H1 (cell line): ENCODE results near the gene LRR1. TPM values are rescaled to one million over a fixed set of nuclear protein-coding genes. Genes with fewer than 3 reads are reported as not detected.
A peak's percentile ranks its signal among the peaks of the same experiment; 100 is the strongest.

Experiments
- CTCF ChIA-PET: fragments of 300-600 bp; sonication (Branson Sonifier 250); formaldehyde crosslinking; loops from one replicate; lab custom pipeline; 2021; ENCODE audit not compliant: partially characterized antibody; lab: Charles Lee
- POLR2A ChIA-PET: fragments of 300-600 bp; sonication (Branson Sonifier 250); formaldehyde crosslinking; loops from one replicate; lab custom pipeline; 2021; ENCODE audit warnings: inconsistent platforms; ENCODE audit not compliant: partially characterized antibody; lab: Charles Lee
- DNase-seq, 2 experiments: peaks; one replicate each; pipeline versions ENCODE4 v3.0.0 to v3.0.0-alpha.2; 2010 to 2022; ENCODE audit warnings: low spot score in 2 of 2, low read depth in 1 of 2, mixed read lengths in 1 of 2
- FAIRE-seq: peaks from 2 replicates; lab custom pipeline; 2011; peaks lifted over from hg19 to GRCh38; lab: Jason Lieb, UNC
- H2AFZ ChIP-seq: 2 replicates; pipeline ENCODE4 v1.8.1; 2012; ENCODE audit warnings: low read length, inconsistent platforms
- H2AK5ac ChIP-seq: 2 replicates; pipeline ENCODE4 v1.6.1; 2013; ENCODE audit warnings: low read depth, low read length
- H2BK120ac ChIP-seq: replicated peaks from 2 replicates; pipeline ENCODE3; 2013; ENCODE audit warnings: low read depth, low read length, inconsistent platforms
- H2BK12ac ChIP-seq: 2 replicates; pipeline ENCODE4 v1.6.1; 2013; ENCODE audit warnings: low read depth, low read length
- H2BK15ac ChIP-seq: 2 replicates; pipeline ENCODE4 v1.6.1; 2013; ENCODE audit warnings: low read length
- H2BK20ac ChIP-seq: 2 replicates; pipeline ENCODE4 v1.6.1; 2013; ENCODE audit warnings: low read length
- H2BK5ac ChIP-seq: 2 replicates; pipeline ENCODE4 v1.6.1; 2013; ENCODE audit warnings: low read depth, low read length
- H3K14ac ChIP-seq: 2 replicates; pipeline ENCODE4 v1.6.1; 2013; ENCODE audit warnings: inconsistent platforms; ENCODE audit not compliant: insufficient read length
- H3K18ac ChIP-seq: 2 replicates; pipeline ENCODE4 v1.6.1; 2013; ENCODE audit warnings: low read length; ENCODE audit errors: extremely low read depth
- H3K23ac ChIP-seq: 2 replicates; pipeline ENCODE4 v1.6.1; 2013; ENCODE audit warnings: inconsistent platforms; ENCODE audit not compliant: insufficient read length
- H3K23me2 ChIP-seq: 2 replicates; pipeline ENCODE4 v1.6.1; 2013; ENCODE audit warnings: low read depth, low read length
- H3K27ac ChIP-seq: 2 replicates; pipeline ENCODE4 v1.6.1; 2011; ENCODE audit warnings: low read depth, low read length, inconsistent platforms
- H3K27me3 ChIP-seq, 4 experiments: replicated peaks in 1 of 4; 1 replicate in 1 of 4; 2 replicates in 3 of 4; pipeline versions ENCODE4 v1.6.1 to v1.8.1; 2011 to 2013; ENCODE audit warnings: low read length in 3 of 4, mild to moderate bottlenecking in 3 of 4, inconsistent platforms in 2 of 4, mixed read lengths in 2 of 4, moderate library complexity in 1 of 4; ENCODE audit not compliant: control insufficient read depth in 3 of 4, insufficient read depth in 3 of 4; ENCODE audit errors: extremely low read depth in 1 of 4
- H3K36me3 ChIP-seq, 4 experiments: 2 replicates each; pipeline versions ENCODE4 v1.6.1 to v1.8.1; 2011 to 2013; ENCODE audit warnings: mild to moderate bottlenecking in 4 of 4, low read length in 3 of 4, moderate library complexity in 2 of 4, control low read depth in 1 of 4, inconsistent platforms in 1 of 4; ENCODE audit not compliant: insufficient read depth in 4 of 4, control insufficient read depth in 2 of 4
- H3K4ac ChIP-seq: replicated peaks from 2 replicates; pipeline ENCODE3; 2013; ENCODE audit warnings: low read length, low read depth, mixed read lengths, inconsistent platforms; ENCODE audit not compliant: insufficient read length
- H3K4me1 ChIP-seq, 4 experiments: replicated peaks in 1 of 4; 1 replicate in 1 of 4; 2 replicates in 3 of 4; pipeline versions ENCODE4 v1.6.1 to v1.8.1; 2011 to 2013; ENCODE audit warnings: low read length in 3 of 4, inconsistent platforms in 2 of 4, mixed read lengths in 1 of 4; ENCODE audit not compliant: insufficient read depth in 4 of 4, control insufficient read depth in 3 of 4
- H3K4me2 ChIP-seq, 2 experiments: 2 replicates each; pipeline versions ENCODE4 v1.6.1 to v1.8.1; 2011 to 2013; ENCODE audit warnings: low read depth in 2 of 2, low read length in 2 of 2, control low read depth in 1 of 2, inconsistent platforms in 1 of 2, mild to moderate bottlenecking in 1 of 2; ENCODE audit not compliant: insufficient read depth in 1 of 2
- H3K4me3 ChIP-seq, 4 experiments: fragments of 200-600, 300-600 bp in 1 of 4; sonication (generic), shearing (Covaris generic), sonication (Bioruptor Twin) in 1 of 4; 2 replicates each; pipeline versions ENCODE4 v1.5.1 to v1.8.1; 2011 to 2016; ENCODE audit warnings: low read length in 4 of 4, low read depth in 3 of 4, control low read depth in 2 of 4, inconsistent platforms in 2 of 4, mild to moderate bottlenecking in 2 of 4, mixed read lengths in 1 of 4, moderate library complexity in 1 of 4; ENCODE audit not compliant: insufficient read depth in 2 of 4; ENCODE audit errors: extremely low read depth in 1 of 4
- H3K56ac ChIP-seq: replicated peaks from 2 replicates; pipeline ENCODE3; 2013; ENCODE audit warnings: low read depth, mild to moderate bottlenecking, mixed read lengths, low read length, inconsistent platforms; ENCODE audit not compliant: insufficient read length
- H3K79me1 ChIP-seq: 2 replicates; pipeline ENCODE4 v1.6.1; 2013; ENCODE audit warnings: low read depth, low read length, control low read depth
- H3K79me2 ChIP-seq, 2 experiments: 2 replicates each; pipeline versions ENCODE4 v1.6.1 to v1.8.1; 2012 to 2013; ENCODE audit warnings: low read length in 2 of 2, mild to moderate bottlenecking in 2 of 2, inconsistent platforms in 1 of 2; ENCODE audit not compliant: insufficient read depth in 2 of 2, control insufficient read depth in 1 of 2
- H3K9ac ChIP-seq, 4 experiments: replicated peaks in 1 of 4; 1 replicate in 1 of 4; 2 replicates in 3 of 4; pipeline versions ENCODE4 v1.6.1 to v1.8.1; 2011 to 2013; ENCODE audit warnings: low read depth in 3 of 4, low read length in 3 of 4, control low read depth in 2 of 4, mild to moderate bottlenecking in 2 of 4, moderate library complexity in 2 of 4, inconsistent platforms in 1 of 4; ENCODE audit errors: extremely low read depth in 1 of 4
- H3K9me3 ChIP-seq, 2 experiments: 2 replicates each; pipeline versions ENCODE4 v1.6.1 to v1.8.1; 2012 to 2013; ENCODE audit warnings: mild to moderate bottlenecking in 2 of 2, moderate library complexity in 2 of 2, control low read depth in 1 of 2, inconsistent platforms in 1 of 2, low read depth in 1 of 2, low read length in 1 of 2, mixed read lengths in 1 of 2; ENCODE audit not compliant: insufficient read depth in 2 of 2
- H4K20me1 ChIP-seq, 2 experiments: replicated peaks in 1 of 2; 2 replicates each; pipeline versions ENCODE3 to v1.8.1; 2011 to 2013; ENCODE audit warnings: inconsistent platforms in 2 of 2, low read length in 2 of 2, mild to moderate bottlenecking in 1 of 2; ENCODE audit not compliant: insufficient read depth in 2 of 2, control insufficient read depth in 1 of 2
- H4K5ac ChIP-seq: 2 replicates; pipeline ENCODE4 v1.6.1; 2013; ENCODE audit warnings: low read length, low read depth, mixed read lengths, inconsistent platforms; ENCODE audit not compliant: insufficient read length
- H4K8ac ChIP-seq: 2 replicates; pipeline ENCODE4 v1.8.0; 2013; ENCODE audit warnings: mild to moderate bottlenecking, moderate library complexity, low read length, inconsistent platforms; ENCODE audit not compliant: insufficient read depth; ENCODE audit errors: extremely low read depth
- H4K91ac ChIP-seq: replicated peaks from 2 replicates; pipeline ENCODE3; 2013; ENCODE audit warnings: low read length, mixed read lengths, inconsistent platforms; ENCODE audit not compliant: insufficient read length
- ATF2 ChIP-seq: IDR thresholded peaks from 2 replicates; pipeline ENCODE4 v1.6.1; 2012; ENCODE audit warnings: low read length, inconsistent platforms
- KDM4A ChIP-seq: IDR thresholded peaks from one replicate; pipeline ENCODE4 v1.7.1; 2012; ENCODE audit warnings: low read depth, mild to moderate bottlenecking, moderate library complexity, low read length, inconsistent platforms; ENCODE audit not compliant: severe bottlenecking
- RXRA ChIP-seq: IDR thresholded peaks from 2 replicates; pipeline ENCODE4 v1.6.1; 2011; ENCODE audit warnings: low read depth, mild to moderate bottlenecking, low read length, moderate library complexity; ENCODE audit not compliant: insufficient read depth
- SIN3A ChIP-seq, 2 experiments: IDR thresholded peaks in 1 of 2; conservative IDR thresholded peaks in 1 of 2; 2 replicates each; pipeline ENCODE4 v1.6.1; 2011 to 2012; ENCODE audit warnings: low read length in 2 of 2, improper control_type of control experiment in 1 of 2, low read depth in 1 of 2, mild to moderate bottlenecking in 1 of 2
- WGBS, 2 experiments: shearing (Covaris generic) in 1 of 2; methylation state at CpG; one replicate each; pipeline versions ENCODE4 v1.1.6 to v1.1.7; 2013 to 2015; ENCODE audit warnings: low lambda C conversion rate in 2 of 2, mixed read lengths in 2 of 2, inconsistent platforms in 1 of 2, low coverage in 1 of 2, missing lambda C conversion rate in 1 of 2; ENCODE audit not compliant: insufficient replicate concordance in 2 of 2, insufficient coverage in 1 of 2, insufficient read length in 1 of 2; ENCODE audit errors: extremely low coverage in 1 of 2, missing lambda C conversion rate in 1 of 2; 5-methylcytosine and 5-hydroxymethylcytosine counted together
- polyA plus RNA-seq, 7 experiments: library from polyadenylated mRNA; depleted of rRNA in 3 of 7; stranded (reverse) in 5 of 7; unstranded in 2 of 7; fragments of >200 nt in 5 of 7; fragments of 200-250 nt in 2 of 7; gene quantifications; 1 replicate in 5 of 7; 2 replicates in 1 of 7; 4 replicates in 1 of 7; pipeline versions ENCODE4 v1.2.1 to v1.2.3, GENCODE V29; 2011 to 2013; ENCODE audit warnings: missing spikeins in 2 of 7, mixed read lengths in 2 of 7
- total RNA-seq: library from RNA; stranded (reverse); fragmentation: NEBNext Ultra II Directional; extraction: Animal tissue kit (Norgen Biotek cat#: 25700); gene quantifications from 2 replicates; pipeline ENCODE4 v1.2.1, GENCODE V29; 2021

The LRR1 gene
- total and polyA plus RNA-seq, 2 of the 8 experiments (the other 6 are each of a cell fraction or from before 2014, with no cell fraction given) = 30.7 to 37.5 TPM

DNA sequence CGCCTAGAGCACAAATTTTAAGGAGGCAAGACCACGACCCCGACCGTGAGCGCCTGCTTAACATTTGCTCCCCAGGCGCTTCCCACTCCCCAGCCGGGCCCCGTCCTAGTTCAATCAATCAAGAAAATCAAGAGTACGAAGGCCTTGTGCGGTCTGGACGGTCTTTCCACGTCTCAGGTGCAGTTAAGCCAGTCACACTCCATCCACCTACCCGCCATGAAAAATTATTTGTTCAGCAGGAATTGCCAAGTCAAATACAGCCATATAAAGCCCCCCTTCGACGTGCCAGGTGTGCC, 603 bp upstream of the LRR1 start:
- DNase-seq = no peak
- H3K79me2 ChIP-seq = peaks cover 0 to 25% of the 10 kb centered on the region in 2 experiments; a peak in 2 of 4 replicates

More for the DNA sequence above, 603 bp upstream of the LRR1 start:
- no peaks in the 10 kb centered on the region for H3K27me3 ChIP-seq
- H3K4me1 ChIP-seq = 0 out of 7 replicates have a peak, but pooled peaks cover 0 to 2% (median 0%) of the 10 kb centered on the region in 4 experiments
- H3K9me3 ChIP-seq = no peaks in the 10 kb centered on the region
- no peak overlapping the region for H4K91ac ChIP-seq
- 1% methylated on average over 15 of the region's 15 CpGs; no CpG with 5 or more reads in 1 of the 2 experiments for WGBS, 2 experiments
- no peak for FAIRE-seq
- H3K14ac ChIP-seq = no peak overlapping the region
- H2AK5ac ChIP-seq = no peak overlapping the region
- no peak overlapping the region; the same call in 1 of the 2 replicates for H2BK15ac ChIP-seq
- peak overlapping the region; percentile 95 for H3K27ac ChIP-seq
- ChIA-PET POLR2A (interaction anchor here (0.7 to 7.4 kb wide), 7 partner anchors 11 to 90 kb away, joined by 5 to 169 read pairs (median 10); partner anchors contain the start of genes DNAAF2, MGAT2, POLE2 and RPL36AL), CTCF (interaction anchor here (2.5 kb wide), 1 partner anchor 12 kb away, joined by 18 read pairs; the partner anchor contains the start of gene RPS29)
- peak overlapping the region; percentile 98 for H3K18ac ChIP-seq
- H3K36me3 ChIP-seq = peaks cover 0 to 5% (median 0%) of the 10 kb centered on the region in 4 experiments; a peak in 3 of 8 replicates
- no peaks in the 10 kb centered on the region; the same call in 1 of the 2 replicates for H3K79me1 ChIP-seq
- H2BK5ac ChIP-seq = peak overlapping the region; percentile 94
- peak overlapping the region; percentile 82 to 97 (median 96) for H3K9ac ChIP-seq
- no peak overlapping the region for H2BK20ac ChIP-seq
- H3K23me2 ChIP-seq = peaks cover 2% of the 10 kb centered on the region; the same call in 1 of the 2 replicates
- peak overlapping the region; percentile 23 for H3K4ac ChIP-seq
- H2BK120ac ChIP-seq = no peak overlapping the region
- peak overlapping the region; percentile 61 to 98 (median 92) for H3K4me3 ChIP-seq
- H3K4me2 ChIP-seq = peak overlapping the region; percentile 71 to 90
- H4K20me1 ChIP-seq = peaks cover 0 to under 1% of the 10 kb centered on the region in 2 experiments
- peak overlapping the region; percentile 43 for H3K56ac ChIP-seq
- no peak overlapping the region; the same call in 1 of the 2 replicates for H4K8ac ChIP-seq
- H2BK12ac ChIP-seq = peak overlapping the region; percentile 72; the same call in 1 of the 2 replicates
- peak; percentile 43 for TF ChIP-seq KDM4A
- 0 out of 2 replicates have a peak, but pooled peaks have one; percentile 5 for TF ChIP-seq ATF2
- TF ChIP-seq SIN3A (conservative IDR thresholded peaks at IDR 0.05 in 1 of 2, IDR thresholded peaks at IDR 0.05 in 1 of 2; ENCODE audit: low read depth in 1 of 2, low read length in 2 of 2) = 0 out of 4 replicates have a peak, but pooled peaks of 1 of the 2 experiments have one; percentile 2
- TF ChIP-seq RXRA = no peak
- TF ChIP-seq, all 59 proteins: peak for 3
- H3K23ac ChIP-seq = no peak overlapping the region
- no peak overlapping the region for H4K5ac ChIP-seq
- peak overlapping the region; percentile 87; the same call in 1 of the 2 replicates for H2AFZ ChIP-seq
